Stomach (tissue), 9 donors: ENCODE data around the gene KLKB1. TPM values are rescaled to one million over a fixed set of nuclear protein-coding genes. Genes with fewer than 3 reads are reported as not detected.
A peak's percentile ranks its signal among the peaks of the same experiment; 100 is the strongest.

ENCODE experiments used
- DNase-seq, 2 donors: peaks; one replicate each; pipeline versions ENCODE4 v3.0.0 to v3.0.0-alpha.2; 2013 to 2019
- H3K27ac ChIP-seq, 5 donors: fragments of 200-600 bp in 4 of 5; sonication (generic) in 4 of 5; one replicate each; pipeline ENCODE4 v1.5.1; 2013 to 2019; ENCODE audit warnings: mild to moderate bottlenecking in 1 of 5, moderate library complexity in 1 of 5
- H3K27me3 ChIP-seq, 3 donors: fragments of 200-600 bp; sonication (generic); one replicate each; pipeline ENCODE4 v1.5.1; 2017 to 2019; ENCODE audit warnings: mixed run types in 1 of 3
- H3K36me3 ChIP-seq, 4 donors: fragments of 200-600 bp; sonication (generic); 1 replicate in 3 of 4; 2 replicates in 1 of 4; pipeline ENCODE4 v1.5.1; 2016 to 2019
- H3K4me1 ChIP-seq, 4 donors: fragments of 200-600 bp; sonication (generic); one replicate each; pipeline ENCODE4 v1.5.1; 2016 to 2019
- H3K4me3 ChIP-seq, 4 donors: fragments of 200-600 bp; sonication (generic) in 3 of 4; one replicate each; pipeline ENCODE4 v1.5.1; 2016 to 2019; ENCODE audit warnings: mild to moderate bottlenecking in 1 of 4
- H3K9me3 ChIP-seq, 4 donors: fragments of 200-600 bp; sonication (generic); one replicate each; pipeline ENCODE4 v1.5.1; 2016 to 2019
- CTCF ChIP-seq, 7 experiments: fragments of 450-650 bp in 4 of 7; fragments of 200-600 bp in 3 of 7; sonication (generic) in 3 of 7; IDR thresholded peaks; one replicate each; pipeline ENCODE4 v1.5.1; 2016 to 2019; ENCODE audit warnings: antibody characterized with exemption in 7 of 7, control low read depth in 2 of 7, mild to moderate bottlenecking in 1 of 7
- EP300 ChIP-seq: sonication (generic); formaldehyde crosslinking; IDR thresholded peaks from one replicate; pipeline ENCODE4 v1.6.1; 2017; ENCODE audit warnings: antibody characterized with exemption
- POLR2A ChIP-seq, 4 donors: fragments of 450-650 bp; IDR thresholded peaks; one replicate each; pipeline ENCODE4 v1.6.1; 2016; ENCODE audit warnings: antibody characterized with exemption in 4 of 4, control low read depth in 2 of 4, mild to moderate bottlenecking in 1 of 4, moderate library complexity in 1 of 4
- POLR2AphosphoS5 ChIP-seq, 3 donors: sonication (generic); formaldehyde crosslinking; IDR thresholded peaks; one replicate each; pipeline ENCODE4 v1.6.1; 2016; ENCODE audit warnings: antibody characterized with exemption in 3 of 3
- WGBS, 5 donors: extraction: QIAGEN DNeasy Blood & Tissue Kit in 3 of 5; methylation state at CpG; one replicate each; pipeline versions ENCODE4 v1.1.5 to v1.1.7; 2013 to 2018; 5-methylcytosine and 5-hydroxymethylcytosine counted together
- intact Hi-C: fragments of 100-400 bp; cut with DNase I; formaldehyde crosslinking; loops from one replicate; pipeline ENCODE4 v1.15.1; 2023; ENCODE audit warnings: low total_unique reads
- polyA plus RNA-seq, 3 donors: library from polyadenylated mRNA; stranded (reverse); fragments of 200-250 nt; gene quantifications; one replicate each; pipeline ENCODE4 v1.2.3, GENCODE V29; 2013
- total RNA-seq, 5 donors: library from RNA; depleted of rRNA; stranded (reverse); fragments of >200 nt; gene quantifications; one replicate each; pipeline versions ENCODE4 v1.1.0 to v1.2.3, GENCODE V29; 2014 to 2016
- donor health status: healthy with polysubstance abuse.
- donor health status: Bipolar disorder and iron deficiency.
- donor health status: healthy.

Gene KLKB1
- total and polyA plus RNA-seq, 8 donors, result 0.56 to 1.1 (median 0.66) TPM; not detected in 4

GRCh38 chr4:186191200-186192065 lies 35.9 kb upstream of the KLKB1 start, which contains the start of gene CYP4V2:
Gene CYP4V2, plus strand, starts transcription at chr4:186191567. Its CDS starts 257 bp downstream, at chr4:186191824.
- Histone ChIP-seq H3K27me3 (no peaks in the 10 kb centered on the region), H3K4me3 (peak within 1 kb of the TSS; percentile 75 to 90 (median 78)), H3K9me3 (no peaks in the 10 kb centered on the region), H3K27ac (peak within 1 kb of the TSS; percentile 95 to 99 (median 97)), H3K4me1 (peaks cover 12 to 41% (median 31%) of the 10 kb centered on the region in 4 donors), H3K36me3 (peaks cover 0 to 22% (median 16%) of the 10 kb centered on the region in 4 donors)
- intact Hi-C loops, result no loop called here
- peak; percentile 87 to 95 for DNase-seq
- WGBS, 5 donors, result 0% methylated on average over 39 to 107 of the region's 107 CpGs
- TF ChIP-seq EP300 (no peak), POLR2AphosphoS5 (IDR thresholded peaks at IDR 0.05) (peak; percentile 33 to 88 (median 76))

DNA sequence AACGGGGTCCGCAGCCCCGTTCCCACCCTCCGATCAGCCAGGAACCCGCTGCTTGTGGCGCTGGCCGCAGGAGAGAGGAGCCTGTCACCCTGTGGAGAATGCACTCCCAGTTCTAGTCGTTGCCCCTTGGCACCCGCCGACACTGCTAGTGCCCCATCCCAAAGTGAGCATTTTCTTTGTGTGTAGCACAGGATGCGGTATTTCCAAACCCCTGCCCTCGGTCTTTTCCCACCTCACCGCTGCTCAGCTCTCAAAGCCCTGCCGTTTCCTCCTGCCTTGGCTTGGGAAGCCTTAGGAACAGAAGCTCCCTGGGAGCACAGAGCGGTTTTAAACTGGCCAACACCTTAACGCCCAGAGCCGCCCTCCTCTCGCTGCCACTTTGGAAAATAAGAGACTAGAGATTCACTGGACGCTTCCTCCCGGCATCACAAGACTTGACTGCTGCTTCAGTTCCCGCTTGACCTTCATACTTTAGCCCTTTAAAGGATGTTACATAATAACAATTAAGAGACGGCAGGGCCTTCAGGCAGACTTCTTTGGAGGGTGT lies 35.2 kb upstream of the KLKB1 start:
- Histone ChIP-seq H3K27ac (peak overlapping the region; percentile 95 to 99 (median 97)), H3K27me3 (no peaks in the 10 kb centered on the region), H3K36me3 (peaks cover 0 to 27% (median 22%) of the 10 kb centered on the region in 4 donors), H3K4me3 (peak overlapping the region; percentile 75 to 90 (median 78)), H3K9me3 (no peaks in the 10 kb centered on the region), H3K4me1 (peaks cover 12 to 41% (median 31%) of the 10 kb centered on the region in 4 donors)
- TF ChIP-seq POLR2AphosphoS5 (IDR thresholded peaks at IDR 0.05), result no peak
- no peak for TF ChIP-seq EP300
- TF ChIP-seq CTCF (IDR thresholded peaks at IDR 0.05), result no peak
- TF ChIP-seq POLR2A (IDR thresholded peaks at IDR 0.05), result no peak
- intact Hi-C loops, result no loop called here
- DNase-seq, result peak; percentile 35 to 69
- 0 to 4% (median 2%) methylated on average over 19 to 22 of the region's 22 CpGs for WGBS, 5 donors

DNA sequence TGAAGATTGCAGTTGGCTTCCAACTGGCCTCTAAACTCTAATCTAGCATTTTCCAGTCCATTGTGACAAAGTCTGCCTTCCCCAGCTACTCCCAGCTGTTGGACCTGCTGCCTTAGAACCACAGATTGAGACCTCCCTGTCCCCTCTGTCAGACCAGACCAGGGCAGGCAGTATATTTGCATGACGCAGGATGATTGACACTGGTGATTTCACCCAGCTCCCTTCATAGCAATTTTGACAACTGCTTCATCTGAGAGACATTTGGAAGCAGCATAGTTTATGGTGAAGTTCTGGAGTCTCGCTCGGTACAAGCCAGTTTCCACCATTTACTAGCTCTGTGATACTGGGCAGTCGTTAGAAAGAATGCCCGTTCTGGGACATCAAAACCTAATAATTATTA lies 33.5 kb upstream of the KLKB1 start:
- 93 to 97% (median 95%) methylated on average over 5 of the region's 5 CpGs for WGBS, 5 donors
- no peak overlapping the region for H3K27ac ChIP-seq
- intact Hi-C loops, result no loop called here
- no peak for DNase-seq
- peaks cover 0 to 39% (median 33%) of the 10 kb centered on the region in 4 donors for H3K36me3 ChIP-seq
- no peaks in the 10 kb centered on the region for H3K9me3 ChIP-seq
- H3K4me1 ChIP-seq, result peaks cover 12 to 40% (median 31%) of the 10 kb centered on the region in 4 donors
- H3K4me3 ChIP-seq, result no peak overlapping the region
- TF ChIP-seq POLR2A (IDR thresholded peaks at IDR 0.05), result no peak
- TF ChIP-seq POLR2AphosphoS5 (IDR thresholded peaks at IDR 0.05), result no peak
- TF ChIP-seq CTCF (IDR thresholded peaks at IDR 0.05), result no peak
- no peak for TF ChIP-seq EP300
- no peaks in the 10 kb centered on the region for H3K27me3 ChIP-seq

- DNase-seq, result no peak
- no peak for TF ChIP-seq POLR2A (IDR thresholded peaks at IDR 0.05)
- no peak for TF ChIP-seq CTCF (IDR thresholded peaks at IDR 0.05)
- TF ChIP-seq EP300, result no peak
- no peak for TF ChIP-seq POLR2AphosphoS5 (IDR thresholded peaks at IDR 0.05)
- Histone ChIP-seq H3K4me3 (no peak overlapping the region), H3K27me3 (no peaks in the 10 kb centered on the region), H3K27ac (no peak overlapping the region), H3K4me1 (peaks cover 0 to 22% (median 14%) of the 10 kb centered on the region in 4 donors), H3K9me3 (no peaks in the 10 kb centered on the region), H3K36me3 (peaks cover 0 to 41% (median 34%) of the 10 kb centered on the region in 4 donors)
- WGBS, 5 donors, result 91 to 97% (median 94%) methylated on average over 6 of the region's 6 CpGs
- intact Hi-C loops, result no loop called here
Measured at GRCh38 chr4:186196063-186196462, 31.2 kb upstream of the KLKB1 start.
